Spleen (tissue), 11 donors: ENCODE data around the gene RGS1. TPM values are rescaled to one million over a fixed set of nuclear protein-coding genes. Genes with fewer than 3 reads are reported as not detected.

Experiments used
- DNase-seq: peaks from one replicate; pipeline ENCODE4 v3.0.0-alpha.2; 2020
- H3K27ac ChIP-seq, 8 donors: fragments of 200-600 bp; sonication (generic) in 7 of 8; 1 replicate in 4 of 8; 2 replicates in 4 of 8; pipeline versions ENCODE4 v1.5.0 to v1.8.0; 2016 to 2021; ENCODE audit warnings: inconsistent platforms in 4 of 8, mild to moderate bottlenecking in 4 of 8, moderate library complexity in 1 of 8
- H3K27me3 ChIP-seq, 7 donors: fragments of 200-600 bp; sonication (generic) in 6 of 7; replicated peaks in 1 of 7; 1 replicate in 4 of 7; 2 replicates in 3 of 7; pipeline versions ENCODE4 v1.5.0 to v1.8.0; 2016 to 2021; ENCODE audit warnings: inconsistent platforms in 3 of 7, mild to moderate bottlenecking in 1 of 7
- H3K36me3 ChIP-seq, 6 donors: fragments of 200-600 bp; sonication (generic) in 5 of 6; 1 replicate in 4 of 6; 2 replicates in 2 of 6; pipeline versions ENCODE4 v1.5.0 to v1.8.0; 2016 to 2021; ENCODE audit warnings: inconsistent platforms in 2 of 6
- H3K4me1 ChIP-seq, 6 donors: fragments of 200-600 bp; sonication (generic) in 5 of 6; 1 replicate in 3 of 6; 2 replicates in 3 of 6; pipeline versions ENCODE4 v1.5.0 to v1.8.0; 2016 to 2021; ENCODE audit warnings: inconsistent platforms in 3 of 6
- H3K4me3 ChIP-seq, 8 donors: fragments of 200-600 bp; sonication (generic) in 7 of 8; 1 replicate in 4 of 8; 2 replicates in 4 of 8; pipeline versions ENCODE4 v1.5.0 to v1.8.0; 2016 to 2021; ENCODE audit warnings: inconsistent platforms in 4 of 8, mild to moderate bottlenecking in 4 of 8, moderate library complexity in 2 of 8
- H3K9me3 ChIP-seq, 8 donors: fragments of 200-600 bp; sonication (generic) in 7 of 8; 1 replicate in 4 of 8; 2 replicates in 4 of 8; pipeline versions ENCODE4 v1.5.0 to v1.8.0; 2016 to 2021; ENCODE audit warnings: inconsistent platforms in 4 of 8
- CTCF ChIP-seq, 11 experiments: fragments of 200-600 bp in 7 of 11; fragments of 450-650 bp in 4 of 11; sonication (generic) in 4 of 11; IDR thresholded peaks in 8 of 11; conservative IDR thresholded peaks in 3 of 11; 1 replicate in 7 of 11; 2 replicates in 4 of 11; pipeline versions ENCODE4 v1.4.0 to v1.8.0; 2016 to 2021; ENCODE audit warnings: antibody characterized with exemption in 11 of 11, inconsistent platforms in 4 of 11, mild to moderate bottlenecking in 1 of 11
- POLR2A ChIP-seq, 3 donors: fragments of 450-650 bp; IDR thresholded peaks; one replicate each; pipeline ENCODE4 v1.5.1; 2017; ENCODE audit warnings: antibody characterized with exemption in 3 of 3, mild to moderate bottlenecking in 1 of 3
- POLR2AphosphoS5 ChIP-seq, 3 donors: sonication (generic); formaldehyde crosslinking; IDR thresholded peaks; one replicate each; pipeline ENCODE4 v1.5.1; 2017; ENCODE audit warnings: antibody characterized with exemption in 3 of 3
- WGBS, 5 donors: extraction: QIAGEN DNeasy Blood & Tissue Kit in 3 of 5; methylation state at CpG; one replicate each; pipeline versions ENCODE4 v1.1.5 to v1.1.7; 2013 to 2018; 5-methylcytosine and 5-hydroxymethylcytosine counted together
- intact Hi-C: fragments of 100-400 bp; cut with DNase I; formaldehyde crosslinking; loops from one replicate; pipeline ENCODE4 v1.15.0; 2023; ENCODE audit warnings: low total_unique reads
- polyA plus RNA-seq, 3 donors: library from polyadenylated mRNA; stranded (reverse); fragments of 200-250 nt; gene quantifications; one replicate each; pipeline ENCODE4 v1.2.1, GENCODE V29; 2013
- total RNA-seq, 7 donors: library from RNA; depleted of rRNA in 3 of 7; stranded (reverse); fragments of >200 nt in 3 of 7; fragmentation: NEBNext Ultra II Directional in 4 of 7; extraction: Animal tissue kit (Norgen Biotek cat#: 25700) in 4 of 7; gene quantifications; one replicate each; pipeline versions ENCODE4 v1.1.0 to v1.2.1, GENCODE V29; 2016 to 2021
- donor health status: healthy with polysubstance abuse.
- donor health status: DM: no; HTN: no; CAD: no; lungs with moderate emphysema.
- donor health status: DM: no; HTN: no; CAD: no.
- donor health status: Bipolar disorder and iron deficiency.
- donor health status: healthy.
- donor health status: DM: no; HTN: no; CAD: no.
- donor health status: DM: yes; HTN: yes; CAD: no.

The RGS1 gene
- total and polyA plus RNA-seq, 10 donors: 15.9 to 261 (median 68.2) TPM

- Histone ChIP-seq H3K27ac (no peak overlapping the region), H3K4me3 (no peak overlapping the region), H3K27me3 (no peaks in the 10 kb centered on the region), H3K9me3 (no peaks in the 10 kb centered on the region), H3K4me1 (peaks cover 0 to 4% (median 0%) of the 10 kb centered on the region in 6 donors), H3K36me3 (no peaks in the 10 kb centered on the region)
- DNase-seq: no peak
- 91 to 94% (median 94%) methylated on average over 4 of the region's 4 CpGs for WGBS, 5 donors
- no peak for TF ChIP-seq POLR2A (IDR thresholded peaks at IDR 0.05)
- no peak for TF ChIP-seq POLR2AphosphoS5 (IDR thresholded peaks at IDR 0.05)
- TF ChIP-seq CTCF (IDR thresholded peaks at IDR 0.05 in 8 of 11, conservative IDR thresholded peaks at IDR 0.05 in 3 of 11): no peak
- intact Hi-C loops: no loop called here
Measured at GRCh38 chr1:192557841-192558595, 17.6 kb upstream of the RGS1 start.

DNA sequence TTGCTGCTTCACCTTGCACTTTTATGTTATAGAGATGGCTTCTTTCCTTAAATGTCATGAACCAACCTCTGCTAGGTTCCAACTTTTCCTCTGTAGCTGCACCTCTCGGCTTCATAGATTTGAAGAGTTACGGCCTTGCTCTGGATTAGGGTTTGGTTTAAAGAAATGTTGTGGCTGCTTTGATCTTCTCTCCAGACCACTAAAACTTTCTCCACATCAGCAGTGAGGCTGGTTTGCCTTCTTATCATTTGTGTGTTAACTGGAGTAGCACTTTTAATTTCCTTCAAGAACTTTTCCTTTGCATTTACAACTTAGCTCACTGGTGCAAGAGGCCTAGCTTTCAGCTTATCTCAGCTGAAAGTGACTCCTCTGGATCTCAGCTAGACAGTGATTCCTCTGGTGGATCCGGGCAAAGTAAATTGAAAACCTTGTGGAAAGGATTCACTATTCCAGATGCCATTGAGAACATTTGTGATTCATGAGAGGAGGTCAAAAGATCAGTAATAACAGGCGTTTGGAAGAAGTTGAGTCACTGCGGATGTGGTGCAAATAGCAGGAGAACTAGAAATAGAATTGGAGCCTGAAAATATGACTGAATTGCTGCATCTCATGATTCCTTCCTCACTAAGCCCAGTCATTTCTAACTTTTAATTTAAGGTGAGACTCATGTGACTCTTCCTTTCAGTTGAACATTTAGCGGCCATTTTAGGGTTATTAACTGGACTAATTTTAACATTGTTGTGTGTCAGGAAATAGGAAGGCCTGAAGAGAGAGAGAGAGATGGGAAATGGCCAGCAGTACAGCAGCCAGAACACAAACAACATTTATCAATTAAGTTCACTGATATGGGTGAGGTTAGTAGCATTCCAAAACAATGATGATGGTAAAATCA, 16.2 kb upstream of the RGS1 start:
- 59 to 76% (median 70%) methylated on average over 6 of the region's 6 CpGs for WGBS, 5 donors
- H3K27me3 ChIP-seq: no peaks in the 10 kb centered on the region
- no peak for DNase-seq
- TF ChIP-seq POLR2AphosphoS5 (IDR thresholded peaks at IDR 0.05) (no peak), CTCF (IDR thresholded peaks at IDR 0.05 in 8 of 11, conservative IDR thresholded peaks at IDR 0.05 in 3 of 11) (no peak), POLR2A (IDR thresholded peaks at IDR 0.05) (no peak)
- H3K27ac ChIP-seq: peak overlapping the region in 1 of 8 donors; percentile 31
- H3K36me3 ChIP-seq: no peaks in the 10 kb centered on the region
- no peaks in the 10 kb centered on the region for H3K9me3 ChIP-seq
- no peak overlapping the region for H3K4me3 ChIP-seq
- intact Hi-C loops: no loop called here
- H3K4me1 ChIP-seq: no peaks in the 10 kb centered on the region

GRCh38 chr1:192561301-192561700, 14.3 kb upstream of the RGS1 start:
- Histone ChIP-seq H3K27me3 (no peaks in the 10 kb centered on the region), H3K4me3 (no peak overlapping the region), H3K36me3 (no peaks in the 10 kb centered on the region), H3K4me1 (no peaks in the 10 kb centered on the region), H3K9me3 (no peaks in the 10 kb centered on the region), H3K27ac (no peak overlapping the region)
- intact Hi-C loops: no loop called here
- DNase-seq: no peak
- WGBS, 5 donors: 84 to 97% (median 92%) methylated on average over 4 of the region's 4 CpGs
- no peak for TF ChIP-seq POLR2A (IDR thresholded peaks at IDR 0.05)
- TF ChIP-seq CTCF (IDR thresholded peaks at IDR 0.05 in 8 of 11, conservative IDR thresholded peaks at IDR 0.05 in 3 of 11): no peak

DNA sequence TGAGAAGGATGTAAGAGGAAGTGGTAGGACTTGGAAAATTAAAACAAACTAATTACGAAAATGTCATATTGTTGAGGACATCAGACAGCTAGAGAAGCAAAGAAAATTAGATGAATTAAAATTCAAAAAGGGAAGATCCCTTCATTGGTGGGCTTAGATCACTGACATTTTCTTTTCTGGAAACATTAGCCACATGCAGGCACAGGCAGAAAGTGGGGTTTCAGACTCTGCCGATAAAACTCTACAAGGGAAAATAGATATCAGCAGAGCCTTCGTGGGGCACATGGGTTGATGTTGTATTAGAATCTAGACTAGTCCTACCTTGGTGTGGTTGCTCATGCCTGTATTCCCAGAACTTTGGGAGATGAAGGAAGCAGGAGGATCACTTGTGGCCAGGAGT, 12.4 kb upstream of the RGS1 start:
- Histone ChIP-seq H3K36me3 (no peaks in the 10 kb centered on the region), H3K9me3 (no peaks in the 10 kb centered on the region), H3K27me3 (no peaks in the 10 kb centered on the region), H3K4me1 (no peaks in the 10 kb centered on the region), H3K4me3 (no peak overlapping the region), H3K27ac (no peak overlapping the region)
- intact Hi-C loops: no loop called here
- no peak for TF ChIP-seq POLR2A (IDR thresholded peaks at IDR 0.05)
- no peak for TF ChIP-seq CTCF (IDR thresholded peaks at IDR 0.05 in 8 of 11, conservative IDR thresholded peaks at IDR 0.05 in 3 of 11)
- no peak for TF ChIP-seq POLR2AphosphoS5 (IDR thresholded peaks at IDR 0.05)
- WGBS, 5 donors: 81 to 92% (median 84%) methylated on average over 3 of the region's 3 CpGs
- no peak for DNase-seq
